Activated CD4-positive, alpha-beta T cell treated with anti-CD3 and anti-CD28 coated beads for 1 hour (primary cell): ENCODE results near the gene FDX1.

Experiments
- DNase-seq: peaks from one replicate; pipeline ENCODE4 v3.0.0-alpha.2; 2020

Gene FDX1

DNA sequence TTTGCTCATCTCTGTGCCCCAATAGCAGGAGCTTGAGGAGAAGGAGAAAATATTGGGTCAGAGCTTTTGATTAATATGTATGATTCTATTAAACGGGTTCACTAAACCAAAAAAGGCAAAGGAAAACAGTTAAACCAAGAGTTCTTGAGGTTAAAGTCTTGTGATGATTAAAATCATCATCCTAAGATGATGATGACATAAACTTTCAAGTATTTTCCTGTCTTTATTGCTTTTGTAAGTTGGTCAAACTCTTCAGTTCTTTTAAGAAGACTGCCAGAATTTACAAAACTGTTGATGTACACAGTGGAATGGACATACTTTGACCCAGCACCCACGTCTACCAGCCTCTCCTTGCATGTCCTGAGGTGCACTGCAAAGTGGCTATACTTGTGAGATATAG is 41.0 kb downstream of the FDX1 start:
- DNase-seq: no peak

DNA sequence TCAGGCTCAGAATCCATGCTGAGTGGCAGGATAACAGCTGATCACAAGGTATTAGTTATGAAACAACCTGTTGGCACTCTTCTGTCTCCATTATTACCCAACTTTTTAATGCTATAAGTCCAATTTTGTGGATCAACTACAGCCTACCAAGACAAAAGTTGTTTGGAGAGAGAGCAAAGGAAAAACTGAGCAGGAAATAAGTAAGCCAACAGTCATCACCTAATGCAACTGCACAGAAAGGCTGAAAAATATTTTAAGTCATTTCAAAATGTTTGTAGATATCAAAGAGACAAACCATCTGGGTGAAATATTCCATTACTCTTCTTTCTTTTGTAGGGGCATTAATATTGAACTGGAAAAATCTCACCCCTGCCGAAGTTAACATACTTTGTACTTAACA is 41.6 kb downstream of the FDX1 start:
- no peak for DNase-seq

- no peak for DNase-seq
Observed at GRCh38 chr11:110472858-110473257, 43.1 kb downstream of the FDX1 start.

DNA sequence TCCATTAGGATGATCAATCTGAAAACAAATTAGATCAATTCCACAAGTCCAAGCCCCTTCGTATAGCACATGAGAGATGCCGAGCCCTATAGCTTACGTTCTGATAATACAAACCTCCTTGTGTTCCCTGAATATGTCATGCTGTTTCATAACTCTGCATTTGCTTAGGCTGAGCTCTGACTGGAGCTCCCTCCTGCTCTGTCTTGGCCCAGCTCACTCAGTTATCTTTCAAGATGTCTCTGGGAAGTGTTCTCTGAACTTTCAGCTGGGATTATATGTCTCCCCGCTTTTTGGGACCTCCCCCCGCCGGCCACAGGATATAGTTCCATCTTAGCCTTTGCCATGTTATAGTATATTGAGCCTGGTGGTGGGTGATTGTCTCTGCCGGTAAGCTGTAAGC is 44.0 kb downstream of the FDX1 start:
- no peak for DNase-seq

GRCh38 chr11:110474578-110474977 is 44.8 kb downstream of the FDX1 start:
- DNase-seq: no peak

DNA sequence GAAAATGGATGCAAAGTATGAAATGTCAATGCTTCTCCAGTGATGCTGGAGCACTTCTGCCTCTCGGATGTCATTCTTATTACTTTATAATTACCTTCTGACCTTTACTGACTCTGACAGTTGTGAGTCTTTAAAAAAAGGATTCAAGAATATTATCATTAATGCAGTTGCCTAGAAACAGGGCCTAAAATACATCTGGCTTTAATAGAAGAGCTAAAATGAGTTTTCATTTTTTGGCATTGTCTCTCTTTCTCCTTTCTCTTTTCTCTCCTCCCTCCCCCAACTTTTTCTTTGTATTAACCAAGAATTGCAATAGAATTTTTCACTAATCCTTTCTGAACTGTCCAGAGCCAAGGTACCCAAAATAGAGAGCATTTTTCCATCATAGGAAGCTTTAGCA is 45.9 kb downstream of the FDX1 start:
- no peak for DNase-seq

- no peak for DNase-seq
Observed at GRCh38 chr11:110478410-110478809, 48.7 kb downstream of the FDX1 start.

DNA sequence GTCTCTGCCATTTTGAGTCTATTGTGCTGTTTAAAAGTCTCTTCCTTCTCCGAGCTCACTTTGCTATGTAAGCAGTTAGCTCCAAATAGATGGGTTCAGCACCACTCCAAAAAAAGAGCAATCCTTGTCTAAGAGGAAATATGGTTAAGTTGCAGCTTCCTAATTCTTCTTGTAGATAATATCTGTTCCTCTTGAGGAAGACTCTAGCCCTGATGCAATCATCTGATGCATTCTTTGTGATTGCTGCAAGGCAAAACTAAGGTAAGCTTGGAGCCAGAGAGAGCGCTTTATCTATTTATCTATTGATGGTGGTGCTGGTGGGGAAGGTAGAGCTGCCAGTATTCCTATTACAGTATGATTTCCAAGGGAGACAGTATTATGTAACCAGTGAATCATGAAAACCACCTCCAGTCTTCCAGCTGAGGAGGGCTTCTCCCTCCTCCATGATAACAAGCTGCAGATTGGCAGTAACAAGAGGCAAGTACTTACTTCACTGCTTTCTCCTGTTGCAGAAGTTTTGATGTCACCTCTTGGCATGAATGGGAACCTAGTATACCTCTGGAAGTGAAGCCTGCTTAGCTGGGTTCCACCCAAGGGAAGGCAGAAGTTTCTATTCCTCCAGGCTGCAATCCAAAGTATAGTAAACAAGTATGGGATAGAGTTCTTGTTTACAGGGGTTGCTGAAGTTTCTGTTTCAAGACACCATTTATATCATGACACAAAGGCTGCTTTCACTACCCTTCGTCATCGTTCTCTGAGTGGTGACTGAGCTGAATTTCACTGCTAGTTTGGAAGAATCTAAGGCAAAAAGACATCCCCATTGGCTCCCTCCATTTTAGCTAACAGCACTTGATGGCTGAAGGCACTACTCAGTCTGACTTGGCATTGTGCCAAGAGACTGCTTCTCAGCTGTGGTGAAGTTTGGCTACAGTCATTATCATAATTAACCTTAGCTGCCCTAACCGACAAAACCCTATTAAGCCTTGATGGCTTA is 49.7 kb downstream of the FDX1 start:
- DNase-seq: no peak

GRCh38 chr11:110481523-110481922 is 51.8 kb downstream of the FDX1 start:
- no peak for DNase-seq

GRCh38 chr11:110486156-110486555 is 56.4 kb downstream of the FDX1 start:
- DNase-seq: no peak

DNA sequence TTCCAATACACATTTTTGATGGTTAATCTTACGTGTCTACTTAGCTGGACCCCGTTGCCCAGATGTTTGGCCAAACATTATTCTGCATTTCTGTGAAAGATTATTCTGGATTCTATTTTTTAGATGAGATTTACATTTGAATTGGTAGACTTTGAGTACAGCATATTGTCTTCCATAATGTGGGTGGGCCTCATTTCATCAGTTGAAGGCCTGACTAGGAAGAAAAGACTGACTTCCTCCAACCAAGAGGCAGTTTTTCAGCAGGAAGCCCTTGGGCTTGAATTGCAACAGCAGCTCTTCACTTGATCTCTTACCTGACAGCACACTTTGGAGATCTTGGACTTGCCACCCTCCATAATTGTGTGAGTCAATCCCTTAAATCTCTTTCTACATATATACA is 58.7 kb downstream of the FDX1 start:
- DNase-seq: no peak

GRCh38 chr11:110490886-110491285 is 61.1 kb downstream of the FDX1 start:
- no peak for DNase-seq

- no peak for DNase-seq
Observed at GRCh38 chr11:110491577-110492320, 62.0 kb downstream of the FDX1 start.

DNA sequence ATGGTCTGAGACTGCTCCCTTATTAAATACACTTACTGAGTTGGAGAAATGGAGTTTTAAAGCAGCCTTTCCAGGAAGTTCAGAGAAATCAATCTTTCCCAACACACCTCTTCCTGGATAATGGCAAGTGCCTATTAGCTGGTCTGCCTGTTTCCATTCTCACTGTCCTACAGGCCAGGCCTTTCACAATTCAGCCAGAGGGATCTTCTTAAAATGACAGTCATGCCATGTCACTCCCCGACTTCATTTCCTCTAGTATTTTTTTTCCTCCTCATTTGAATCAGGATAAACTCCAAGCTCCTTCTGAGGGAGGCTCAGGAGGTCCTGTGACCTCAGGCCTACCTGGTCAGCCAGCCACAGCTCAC is 62.6 kb downstream of the FDX1 start:
- DNase-seq: no peak

DNA sequence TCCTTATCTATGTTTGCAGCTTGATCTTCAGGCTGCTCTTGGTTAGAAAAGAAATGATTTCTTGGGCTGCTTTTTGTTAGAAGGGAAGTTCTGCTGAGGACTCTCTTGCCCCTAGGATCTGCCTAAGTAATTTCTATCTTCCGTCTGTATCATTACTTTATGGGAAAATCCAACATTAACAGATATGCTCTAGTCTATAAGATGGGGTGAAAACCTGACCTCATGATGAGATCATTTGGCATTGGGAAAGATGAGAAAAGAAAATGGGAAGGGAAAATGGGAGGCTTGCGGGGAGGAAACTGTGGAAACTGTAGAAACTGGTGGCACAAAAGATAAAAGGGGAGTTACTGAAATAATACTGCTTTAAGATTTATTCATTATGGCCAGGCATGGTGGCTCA is 63.6 kb downstream of the FDX1 start:
- DNase-seq: no peak

GRCh38 chr11:110497231-110497978 is 67.7 kb downstream of the FDX1 start:
- DNase-seq: no peak

DNA sequence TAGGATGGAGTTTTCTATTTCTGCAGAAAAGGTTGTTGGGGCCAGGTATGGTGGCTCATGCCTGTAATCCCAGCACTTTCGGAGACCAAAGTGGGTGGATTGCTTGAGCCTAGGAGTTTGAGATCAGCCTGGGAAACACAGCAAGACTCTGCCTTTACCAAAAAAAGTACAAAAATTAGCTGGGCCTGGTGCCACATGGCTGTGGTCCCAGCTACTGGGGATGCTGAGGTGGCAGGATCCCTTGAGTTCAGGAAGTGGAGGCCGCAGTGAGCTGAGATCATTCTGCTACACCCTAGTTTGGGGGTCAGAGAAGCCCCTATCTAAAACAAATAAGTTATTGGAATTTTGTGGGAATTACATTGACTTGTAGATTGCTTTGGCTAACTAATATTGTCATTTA is 71.7 kb downstream of the FDX1 start:
- DNase-seq: no peak

- DNase-seq: no peak
Observed at GRCh38 chr11:110505528-110506284, 76.0 kb downstream of the FDX1 start.

DNA sequence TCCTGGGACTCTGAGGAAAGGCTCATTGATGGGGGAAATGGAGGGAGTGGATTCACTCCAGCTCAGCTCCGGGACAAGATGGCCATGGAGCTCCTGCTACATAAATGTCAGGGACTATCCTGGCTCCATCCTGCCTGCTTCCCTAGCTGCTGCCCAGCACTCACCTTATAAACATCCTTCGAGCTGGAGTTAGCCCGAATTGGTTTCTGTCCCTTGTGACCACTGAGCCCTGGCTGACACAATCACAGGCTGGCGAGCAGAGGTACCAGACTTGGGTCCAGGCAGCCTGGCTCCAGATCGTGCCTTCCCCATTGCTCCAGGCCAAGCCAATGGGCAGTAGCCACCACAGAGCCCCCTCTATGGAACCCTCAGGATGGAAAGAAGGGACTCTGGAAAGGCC is 77.6 kb downstream of the FDX1 start:
- no peak for DNase-seq

GRCh38 chr11:110508786-110509185 is 79.0 kb downstream of the FDX1 start:
- DNase-seq: no peak

DNA sequence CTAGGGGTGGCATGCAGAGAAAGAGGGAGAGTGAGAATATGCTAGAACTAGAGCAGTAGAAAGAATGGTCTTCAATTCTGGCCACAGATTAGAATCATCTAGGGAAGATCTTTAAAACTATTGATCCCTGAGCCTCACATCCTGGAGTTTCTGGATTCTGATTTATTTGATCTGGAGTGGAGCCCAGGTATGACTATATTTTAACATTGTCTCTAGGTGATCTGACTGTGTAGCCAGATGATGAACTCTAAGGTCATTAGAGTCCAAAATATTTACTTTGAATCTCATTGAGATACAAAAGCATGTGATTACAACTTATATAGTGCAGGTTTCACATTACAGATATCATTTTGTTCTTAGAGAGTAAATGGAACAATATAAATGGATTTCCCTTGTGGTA is 79.7 kb downstream of the FDX1 start:
- no peak for DNase-seq

DNA sequence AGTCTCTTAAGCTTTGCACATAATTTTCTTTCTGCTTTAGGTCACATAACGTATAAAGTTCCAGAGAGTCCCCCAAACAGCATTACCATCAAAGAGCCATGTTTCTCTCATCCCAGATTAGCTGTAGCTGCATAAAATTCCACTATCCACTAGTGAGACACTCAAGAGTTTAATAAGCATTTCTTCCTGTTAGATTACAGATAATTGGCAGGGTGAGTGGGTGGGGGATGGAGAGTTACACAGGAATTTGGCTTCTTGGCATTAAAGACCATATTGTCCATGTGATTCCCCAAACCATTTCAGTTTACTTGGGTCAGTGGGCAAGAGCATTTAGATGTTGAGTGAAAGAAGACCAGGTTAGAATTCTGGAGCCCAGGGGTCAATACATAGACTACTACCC is 82.3 kb downstream of the FDX1 start:
- no peak for DNase-seq
